GM06990 (cell line): ENCODE data around the gene GFRA1.

ENCODE experiments used
- DNase-seq: peaks from one replicate; pipeline ENCODE4 v3.0.0-alpha.2; 2011; ENCODE audit not compliant: insufficient read length; ENCODE audit errors: extremely low read depth
- H3K27me3 ChIP-seq: replicated peaks from 2 replicates; pipeline ENCODE4 v1.6.0; 2011; ENCODE audit warnings: low read length; ENCODE audit not compliant: control insufficient read depth, insufficient read depth
- H3K36me3 ChIP-seq: 2 replicates; pipeline ENCODE4 v1.5.1; 2011; ENCODE audit warnings: low read length; ENCODE audit not compliant: control insufficient read depth, insufficient read depth
- H3K4me3 ChIP-seq: replicated peaks from 2 replicates; pipeline ENCODE4 v1.5.1; 2011; ENCODE audit warnings: low read depth, mild to moderate bottlenecking, control low read depth, low read length
- TF ChIP-seq, protein P1 (sequence below): IDR thresholded peaks from 2 replicates; pipeline ENCODE4 v1.5.1; 2011; ENCODE audit warnings: low read length, control low read depth, mild to moderate bottlenecking, inconsistent platforms; ENCODE audit not compliant: insufficient read depth, poor library complexity, severe bottlenecking

GFRA1 gene

DNA sequence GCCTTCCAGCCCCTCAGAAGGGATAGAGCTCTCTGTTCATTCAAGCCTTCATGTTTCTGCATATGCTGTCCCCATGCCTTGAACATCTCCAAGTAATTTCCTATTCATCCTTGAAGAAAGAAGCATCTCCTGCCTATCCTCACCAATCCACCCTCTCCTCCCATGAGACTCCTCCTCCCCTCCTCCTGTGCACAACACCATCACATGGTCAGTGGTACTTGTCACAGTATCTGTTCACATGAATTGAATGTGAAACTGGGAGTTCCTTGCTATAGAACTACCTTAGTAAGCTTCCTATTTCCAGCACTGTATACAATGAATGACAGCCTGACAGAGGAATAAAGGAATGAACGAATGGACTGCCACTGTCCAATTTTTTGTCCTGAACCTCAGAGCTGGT is 115.5 kb downstream of the GFRA1 start:
- TF ChIP-seq, protein P1, sequence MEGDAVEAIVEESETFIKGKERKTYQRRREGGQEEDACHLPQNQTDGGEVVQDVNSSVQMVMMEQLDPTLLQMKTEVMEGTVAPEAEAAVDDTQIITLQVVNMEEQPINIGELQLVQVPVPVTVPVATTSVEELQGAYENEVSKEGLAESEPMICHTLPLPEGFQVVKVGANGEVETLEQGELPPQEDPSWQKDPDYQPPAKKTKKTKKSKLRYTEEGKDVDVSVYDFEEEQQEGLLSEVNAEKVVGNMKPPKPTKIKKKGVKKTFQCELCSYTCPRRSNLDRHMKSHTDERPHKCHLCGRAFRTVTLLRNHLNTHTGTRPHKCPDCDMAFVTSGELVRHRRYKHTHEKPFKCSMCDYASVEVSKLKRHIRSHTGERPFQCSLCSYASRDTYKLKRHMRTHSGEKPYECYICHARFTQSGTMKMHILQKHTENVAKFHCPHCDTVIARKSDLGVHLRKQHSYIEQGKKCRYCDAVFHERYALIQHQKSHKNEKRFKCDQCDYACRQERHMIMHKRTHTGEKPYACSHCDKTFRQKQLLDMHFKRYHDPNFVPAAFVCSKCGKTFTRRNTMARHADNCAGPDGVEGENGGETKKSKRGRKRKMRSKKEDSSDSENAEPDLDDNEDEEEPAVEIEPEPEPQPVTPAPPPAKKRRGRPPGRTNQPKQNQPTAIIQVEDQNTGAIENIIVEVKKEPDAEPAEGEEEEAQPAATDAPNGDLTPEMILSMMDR, result no peak
- Histone ChIP-seq H3K36me3 (no peaks in the 10 kb centered on the region), H3K4me3 (no peak overlapping the region), H3K27me3 (no peaks in the 10 kb centered on the region)
- DNase-seq, result no peak

GRCh38 chr10:116156819-116157218 is 116.2 kb downstream of the GFRA1 start:
- Histone ChIP-seq H3K36me3 (no peaks in the 10 kb centered on the region), H3K4me3 (no peak overlapping the region), H3K27me3 (no peaks in the 10 kb centered on the region)
- TF ChIP-seq, protein P1, result no peak
- no peak for DNase-seq

DNA sequence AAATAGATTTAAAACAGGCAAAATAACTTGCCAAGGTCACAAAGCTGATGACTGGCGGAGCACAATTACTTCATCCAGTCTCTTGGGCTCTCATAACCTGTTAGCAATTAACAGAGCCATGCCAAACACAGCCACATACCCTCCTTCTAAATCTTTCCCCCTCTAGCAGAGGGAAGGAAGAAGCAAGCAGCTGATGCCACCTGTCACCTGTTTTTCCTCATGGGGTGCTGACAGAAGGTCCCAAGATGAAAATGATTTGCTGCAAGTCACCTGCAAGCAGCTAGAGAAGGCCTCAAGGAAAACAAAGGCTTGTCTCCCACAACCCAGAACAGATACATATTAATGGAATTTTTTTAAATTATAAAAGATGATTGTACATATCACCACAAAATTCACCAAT is 117.8 kb downstream of the GFRA1 start:
- TF ChIP-seq, protein P1, result no peak
- no peak for DNase-seq
- no peak overlapping the region for H3K4me3 ChIP-seq
- H3K27me3 ChIP-seq, result no peaks in the 10 kb centered on the region
- no peaks in the 10 kb centered on the region for H3K36me3 ChIP-seq

- H3K4me3 ChIP-seq, result no peak overlapping the region
- H3K27me3 ChIP-seq, result no peaks in the 10 kb centered on the region
- no peak for DNase-seq
- no peaks in the 10 kb centered on the region for H3K36me3 ChIP-seq
- TF ChIP-seq, protein P1, result no peak
These were observed 118.4 kb downstream of the GFRA1 start for GRCh38 chr10:116154651-116155050.

DNA sequence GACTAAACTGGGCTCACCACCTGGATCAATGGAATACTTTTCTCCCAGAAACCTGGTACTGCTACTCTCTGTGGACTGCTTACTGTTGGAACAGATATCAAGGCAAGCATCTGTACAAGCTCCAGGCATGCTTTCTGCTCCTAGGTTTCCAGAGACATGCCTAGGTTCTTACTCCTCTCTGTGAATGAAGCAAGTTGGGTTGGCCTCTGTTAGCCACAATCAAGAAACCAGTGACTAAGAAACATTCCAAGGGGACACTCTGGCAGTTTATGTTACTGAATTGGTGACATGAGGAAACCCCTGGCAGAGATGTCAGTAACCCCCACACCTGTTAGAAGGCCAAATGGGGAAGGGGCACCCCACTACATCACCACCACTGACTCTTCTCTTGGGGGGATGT is 121.9 kb downstream of the GFRA1 start:
- Histone ChIP-seq H3K36me3 (no peaks in the 10 kb centered on the region), H3K27me3 (no peaks in the 10 kb centered on the region), H3K4me3 (no peak overlapping the region)
- no peak for DNase-seq
- TF ChIP-seq, protein P1, result no peak

GRCh38 chr10:116150606-116151005 is 122.4 kb downstream of the GFRA1 start:
- Histone ChIP-seq H3K27me3 (no peaks in the 10 kb centered on the region), H3K36me3 (no peaks in the 10 kb centered on the region), H3K4me3 (no peak overlapping the region)
- TF ChIP-seq, protein P1, result no peak
- no peak for DNase-seq
